PC-9 (cell line): Measurements from ENCODE around the gene IRF2.

ENCODE experiments used
- EZH2 ChIP-seq: fragments of 200-600 bp; sonication (generic); IDR thresholded peaks from 2 replicates; pipeline ENCODE4 v1.8.0; 2017; ENCODE audit warnings: antibody characterized with exemption, low read depth
- TF ChIP-seq, protein P1 (sequence below): fragments of 200-600 bp; sonication (generic); conservative IDR thresholded peaks from 2 replicates; pipeline ENCODE4 v1.6.1; 2017; ENCODE audit warnings: mixed run types, antibody characterized with exemption, mild to moderate bottlenecking, moderate library complexity

DNA sequence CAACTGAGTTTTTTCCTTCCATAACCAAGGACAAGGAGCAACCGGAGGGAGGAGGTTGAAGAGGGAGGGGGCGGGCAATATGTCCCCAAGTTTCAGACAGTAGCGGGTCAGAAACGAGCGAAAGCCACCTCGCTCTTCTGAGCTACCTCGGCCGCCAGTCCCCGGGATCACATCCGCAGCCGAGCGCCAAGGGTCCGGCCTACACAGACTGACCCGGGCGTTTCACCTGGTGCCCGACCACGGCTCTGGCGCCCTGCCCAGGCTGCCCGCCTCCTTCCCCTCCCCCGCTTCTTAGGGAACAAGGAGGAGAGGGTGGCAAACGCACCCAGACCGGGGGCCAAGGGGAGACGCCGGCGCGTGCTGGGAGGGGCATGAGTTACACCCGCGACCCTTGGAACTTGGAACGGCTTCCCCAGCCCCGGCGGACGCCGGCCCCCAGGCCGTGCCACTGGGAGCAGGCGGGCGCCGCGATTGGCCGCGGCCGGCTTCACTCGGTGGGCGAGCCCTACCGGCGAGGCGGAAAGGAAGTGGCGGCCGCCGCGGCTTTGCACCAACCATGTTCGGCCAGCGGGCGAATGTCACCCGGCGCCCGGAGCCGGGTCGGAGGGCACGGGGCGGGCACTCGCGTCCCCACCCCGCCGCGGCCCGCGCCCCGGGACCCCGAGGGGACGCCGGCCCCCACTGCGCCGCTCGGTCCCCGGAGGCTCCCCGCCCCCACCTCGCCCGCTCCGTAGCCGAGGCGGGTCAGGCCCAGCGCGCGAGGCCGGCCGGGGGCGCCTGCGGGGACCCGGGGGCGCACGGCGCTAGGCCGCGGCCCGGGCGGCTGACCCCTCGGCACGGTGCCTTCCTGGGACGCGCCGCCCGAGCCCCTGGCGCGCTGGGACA, 1.5 kb downstream of the IRF2 start:
- TF ChIP-seq, protein P1, sequence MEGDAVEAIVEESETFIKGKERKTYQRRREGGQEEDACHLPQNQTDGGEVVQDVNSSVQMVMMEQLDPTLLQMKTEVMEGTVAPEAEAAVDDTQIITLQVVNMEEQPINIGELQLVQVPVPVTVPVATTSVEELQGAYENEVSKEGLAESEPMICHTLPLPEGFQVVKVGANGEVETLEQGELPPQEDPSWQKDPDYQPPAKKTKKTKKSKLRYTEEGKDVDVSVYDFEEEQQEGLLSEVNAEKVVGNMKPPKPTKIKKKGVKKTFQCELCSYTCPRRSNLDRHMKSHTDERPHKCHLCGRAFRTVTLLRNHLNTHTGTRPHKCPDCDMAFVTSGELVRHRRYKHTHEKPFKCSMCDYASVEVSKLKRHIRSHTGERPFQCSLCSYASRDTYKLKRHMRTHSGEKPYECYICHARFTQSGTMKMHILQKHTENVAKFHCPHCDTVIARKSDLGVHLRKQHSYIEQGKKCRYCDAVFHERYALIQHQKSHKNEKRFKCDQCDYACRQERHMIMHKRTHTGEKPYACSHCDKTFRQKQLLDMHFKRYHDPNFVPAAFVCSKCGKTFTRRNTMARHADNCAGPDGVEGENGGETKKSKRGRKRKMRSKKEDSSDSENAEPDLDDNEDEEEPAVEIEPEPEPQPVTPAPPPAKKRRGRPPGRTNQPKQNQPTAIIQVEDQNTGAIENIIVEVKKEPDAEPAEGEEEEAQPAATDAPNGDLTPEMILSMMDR: no peak
- TF ChIP-seq EZH2: no peak
